Heart right ventricle (tissue), 16 donors: ENCODE data around the gene CCDC18. TPM values are rescaled to one million over a fixed set of nuclear protein-coding genes. Genes with fewer than 3 reads are reported as not detected.

Experiments used
- ATAC-seq, 8 donors: fragments of 200-7000 bp; cut with Tn5 transposase; one replicate each; pipeline ENCODE4 v1.9.1; 2020; ENCODE audit warnings: mild to moderate bottlenecking in 8 of 8, moderate library complexity in 8 of 8, moderate number of reproducible peaks in 1 of 8
- DNase-seq, 2 donors: peaks; one replicate each; pipeline ENCODE4 v3.0.0-alpha.2; 2020
- H3K27ac ChIP-seq, 10 donors: fragments of 200-600 bp; sonication (generic) in 2 of 10; one replicate each; pipeline versions ENCODE4 v1.5.0 to v1.8.0; 2020 to 2022; ENCODE audit warnings: mild to moderate bottlenecking in 3 of 10
- H3K27me3 ChIP-seq, 7 donors: fragments of 200-600 bp; one replicate each; pipeline ENCODE4 v1.8.0; 2021 to 2022; ENCODE audit warnings: mild to moderate bottlenecking in 2 of 7
- H3K36me3 ChIP-seq, 9 donors: fragments of 200-600 bp; sonication (generic) in 1 of 9; one replicate each; pipeline versions ENCODE4 v1.5.0 to v1.8.0; 2020 to 2022; ENCODE audit warnings: mild to moderate bottlenecking in 2 of 9
- H3K4me1 ChIP-seq, 9 donors: fragments of 200-600 bp; sonication (generic) in 1 of 9; one replicate each; pipeline versions ENCODE4 v1.5.0 to v1.8.0; 2020 to 2022; ENCODE audit warnings: mild to moderate bottlenecking in 4 of 9
- H3K4me3 ChIP-seq, 10 donors: fragments of 200-600 bp; sonication (generic) in 2 of 10; one replicate each; pipeline versions ENCODE4 v1.5.0 to v1.8.0; 2020 to 2022; ENCODE audit warnings: mild to moderate bottlenecking in 7 of 10, moderate library complexity in 2 of 10
- H3K9me3 ChIP-seq, 11 donors: fragments of 200-600 bp in 10 of 11; sonication (generic) in 2 of 11; one replicate each; pipeline versions ENCODE4 v1.5.0 to v1.8.0; 2013 to 2022; ENCODE audit warnings: mild to moderate bottlenecking in 2 of 11, control low read depth in 1 of 11, moderate library complexity in 1 of 11
- CTCF ChIP-seq, 9 donors: fragments of 200-600 bp; sonication (generic) in 2 of 9; IDR thresholded peaks; one replicate each; pipeline versions ENCODE4 v1.5.0 to v1.8.0; 2021 to 2022; ENCODE audit warnings: antibody characterized with exemption in 9 of 9, mild to moderate bottlenecking in 5 of 9, moderate library complexity in 1 of 9
- WGBS, 2 donors: extraction: QIAGEN DNeasy Blood & Tissue Kit; methylation state at CpG; one replicate each; pipeline ENCODE4 v1.1.7; 2013; ENCODE audit warnings: inconsistent platforms in 1 of 2; 5-methylcytosine and 5-hydroxymethylcytosine counted together
- intact Hi-C, 10 donors: fragments of 100-400 bp; cut with DNase I; formaldehyde crosslinking; loops; one replicate each; pipeline versions ENCODE4 v1.11.1 to v1.14.2; 2022
- polyA plus RNA-seq, 2 donors: library from polyadenylated mRNA; stranded (reverse); fragments of 200-250 nt; gene quantifications; one replicate each; pipeline ENCODE4 v1.2.3, GENCODE V29; 2013
- total RNA-seq, 10 donors: library from RNA; stranded (reverse); fragmentation: NEBNext Ultra II Directional in 3 of 10; extraction: Animal tissue kit (Norgen Biotek cat#: 25700) in 3 of 10; gene quantifications; one replicate each; pipeline versions ENCODE4 v1.2.1 to v1.2.4, GENCODE V29; 2021 to 2023
- donor health status: Arrhythmogenic right ventricular cardiomyopathy.
- donor health status: ischemic (EF 13 %, LVEDD 7.1; RV severe dilation, severe dysfunction).
- donor health status: healthy with polysubstance abuse.
- donor health status: DM: no; HTN: yes; CAD: no.
- donor health status: DM: no; HTN: no; CAD: no.
- donor health status: ischemic (EF 25% LVEDD 6.9; RV normal size, moderate dysfunction).
- donor health status: ischemic (EF 25% LVEDD 5.7; RV mildly dilated, moderate dysfunction).
- donor health status: healthy.
- donor health status: DM: yes; HTN: yes; CAD: no.
- donor health status: Ischemic cardiomyopathy.
- donor health status: ischemic (EF 35%, LVEDD 5.7; RV mildly dilated, moderate dysfunction).
- donor health status: nonischemic (EF 11% LVEDD 7.7; RV severe dilation, severe dysfunction).
- donor health status: DM: yes; HTN: yes; CAD: no.
- donor health status: PGD.
- donor health status: ischemic (EF 29% LVEDD 5.4; RV normal size, mild dysfunction).
- donor health status: nonischemic (EF 23%, LVEDD 6.1; RV moderate dilation, normal function).

The CCDC18 gene
- total and polyA plus RNA-seq, 12 donors, result 1.4 to 6.8 (median 3.0) TPM

DNA sequence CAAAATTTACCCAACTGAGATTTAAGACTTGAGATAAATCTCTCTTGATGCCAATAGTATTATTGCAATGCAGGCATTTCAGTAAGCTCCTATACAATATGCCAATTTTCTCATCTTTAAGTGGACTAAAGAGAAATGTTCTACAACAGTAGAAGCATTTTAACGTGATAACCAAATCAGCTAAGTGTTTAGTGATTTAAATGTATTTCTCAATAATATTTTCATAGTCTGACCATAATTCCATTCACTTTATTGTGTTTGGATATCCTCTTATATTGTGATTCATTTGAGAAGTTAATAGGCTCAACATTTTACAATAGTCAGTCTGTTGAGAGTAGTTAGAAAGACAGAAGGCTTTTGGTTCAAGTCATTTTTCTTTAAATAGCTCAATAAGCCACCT, 120.6 kb downstream of the CCDC18 start:
- WGBS, 2 donors, result 79 to 81% methylated on average over 1 of the region's 1 CpG
- no peak overlapping the region for H3K27ac ChIP-seq
- ATAC-seq (no peak), DNase-seq (no peak)
- H3K27me3 ChIP-seq, result no peaks in the 10 kb centered on the region
- no peak overlapping the region for H3K4me3 ChIP-seq
- H3K4me1 ChIP-seq, result no peaks in the 10 kb centered on the region
- no peak for TF ChIP-seq CTCF (IDR thresholded peaks at IDR 0.05)
- H3K9me3 ChIP-seq, result no peaks in the 10 kb centered on the region
- intact Hi-C loops, result loop anchor here in 9 of 10 donors (5.0 to 10.0 kb wide), 8 partner anchors 114 to 546 kb away; no protein-coding TSS in a partner anchor
- H3K36me3 ChIP-seq, result peaks cover 0 to 18% (median 0%) of the 10 kb centered on the region in 9 donors

DNA sequence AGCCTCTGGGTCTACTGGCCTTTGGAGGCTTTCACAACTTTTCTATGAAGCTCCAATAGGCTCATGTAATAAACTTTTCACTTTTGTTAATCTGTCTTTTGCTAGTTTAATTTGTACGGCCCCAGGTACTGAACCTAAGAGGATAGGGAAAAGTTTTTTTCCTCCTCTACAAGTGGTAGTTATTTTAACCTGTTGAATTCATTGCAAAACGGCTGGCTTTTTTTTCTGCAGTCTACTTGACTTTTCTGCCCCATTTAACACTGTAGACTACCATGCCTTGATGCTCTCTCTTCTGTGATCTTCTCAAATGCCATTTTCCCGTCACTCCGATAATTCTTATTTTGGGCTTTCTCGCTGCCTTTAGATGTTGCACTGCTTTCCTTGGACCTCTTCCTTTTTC, 121.6 kb downstream of the CCDC18 start:
- 84 to 89% methylated on average over 5 of the region's 5 CpGs for WGBS, 2 donors
- Histone ChIP-seq H3K36me3 (peaks cover 0 to 18% (median 0%) of the 10 kb centered on the region in 9 donors), H3K27me3 (no peaks in the 10 kb centered on the region), H3K4me1 (peaks cover 0 to 4% (median 0%) of the 10 kb centered on the region in 9 donors), H3K9me3 (no peaks in the 10 kb centered on the region), H3K4me3 (no peak overlapping the region), H3K27ac (no peak overlapping the region)
- intact Hi-C loops, result loop anchor here in 9 of 10 donors (5.0 to 10.0 kb wide), 8 partner anchors 113 to 545 kb away; no protein-coding TSS in a partner anchor
- DNase-seq, result no peak
- no peak for ATAC-seq
- TF ChIP-seq CTCF (IDR thresholded peaks at IDR 0.05), result no peak

GRCh38 chr1:93304716-93305138, 124.2 kb downstream of the CCDC18 start:
- peaks cover 0 to 24% (median 0%) of the 10 kb centered on the region in 9 donors for H3K36me3 ChIP-seq
- ATAC-seq, result peak in 5 of 8 donors; percentile 31 to 65 (median 52)
- peak in 1 of 2 donors; percentile 54 for DNase-seq
- intact Hi-C loops, result loop anchor here in 9 of 10 donors (2.0 to 10.0 kb wide), 13 partner anchors 38 to 548 kb away; no protein-coding TSS in a partner anchor
- H3K27me3 ChIP-seq, result no peaks in the 10 kb centered on the region
- peaks cover 0 to 5% (median 0%) of the 10 kb centered on the region in 9 donors for H3K4me1 ChIP-seq
- H3K4me3 ChIP-seq, result no peak overlapping the region
- H3K27ac ChIP-seq, result no peak overlapping the region
- whole genome bisulfite sequencing, 2 donors, result 29 to 32% methylated on average over 2 of the region's 2 CpGs
- no peaks in the 10 kb centered on the region for H3K9me3 ChIP-seq
- peak; percentile 84 to 96 (median 89) for TF ChIP-seq CTCF (IDR thresholded peaks at IDR 0.05)

- ATAC-seq, result no peak
- intact Hi-C loops, result loop anchor here in 8 of 10 donors (5.0 to 10.0 kb wide), 10 partner anchors 35 to 545 kb away; no protein-coding TSS in a partner anchor
These were observed 126.4 kb downstream of the CCDC18 start for GRCh38 chr1:93306920-93307319.

More at GRCh38 chr1:93306920-93307319, 126.4 kb downstream of the CCDC18 start:
- DNase-seq, result no peak
- H3K4me1 ChIP-seq, result peaks cover 0 to 5% (median 0%) of the 10 kb centered on the region in 9 donors
- no peaks in the 10 kb centered on the region for H3K9me3 ChIP-seq
- H3K27me3 ChIP-seq, result no peaks in the 10 kb centered on the region
- no peak for TF ChIP-seq CTCF (IDR thresholded peaks at IDR 0.05)
- H3K4me3 ChIP-seq, result no peak overlapping the region
- H3K36me3 ChIP-seq, result peaks cover 0 to 7% (median 0%) of the 10 kb centered on the region in 9 donors
- no peak overlapping the region for H3K27ac ChIP-seq
